H1 (cell line): ENCODE data around the gene SOCS6. TPM values are rescaled to one million over a fixed set of nuclear protein-coding genes. Genes with fewer than 3 reads are reported as not detected.

Experiments
- CTCF ChIA-PET: fragments of 300-600 bp; sonication (Branson Sonifier 250); formaldehyde crosslinking; loops from one replicate; lab custom pipeline; 2021; ENCODE audit not compliant: partially characterized antibody; lab: Charles Lee
- POLR2A ChIA-PET: fragments of 300-600 bp; sonication (Branson Sonifier 250); formaldehyde crosslinking; loops from one replicate; lab custom pipeline; 2021; ENCODE audit warnings: inconsistent platforms; ENCODE audit not compliant: partially characterized antibody; lab: Charles Lee
- DNase-seq, 2 experiments: peaks; one replicate each; pipeline versions ENCODE4 v3.0.0 to v3.0.0-alpha.2; 2010 to 2022; ENCODE audit warnings: low spot score in 2 of 2, low read depth in 1 of 2, mixed read lengths in 1 of 2
- FAIRE-seq: peaks from 2 replicates; lab custom pipeline; 2011; peaks lifted over from hg19 to GRCh38; lab: Jason Lieb, UNC
- H2AFZ ChIP-seq: 2 replicates; pipeline ENCODE4 v1.8.1; 2012; ENCODE audit warnings: low read length, inconsistent platforms
- H2AK5ac ChIP-seq: 2 replicates; pipeline ENCODE4 v1.6.1; 2013; ENCODE audit warnings: low read depth, low read length
- H2BK120ac ChIP-seq: replicated peaks from 2 replicates; pipeline ENCODE3; 2013; ENCODE audit warnings: low read depth, low read length, inconsistent platforms
- H2BK12ac ChIP-seq: 2 replicates; pipeline ENCODE4 v1.6.1; 2013; ENCODE audit warnings: low read depth, low read length
- H2BK15ac ChIP-seq: 2 replicates; pipeline ENCODE4 v1.6.1; 2013; ENCODE audit warnings: low read length
- H2BK20ac ChIP-seq: 2 replicates; pipeline ENCODE4 v1.6.1; 2013; ENCODE audit warnings: low read length
- H2BK5ac ChIP-seq: 2 replicates; pipeline ENCODE4 v1.6.1; 2013; ENCODE audit warnings: low read depth, low read length
- H3K14ac ChIP-seq: 2 replicates; pipeline ENCODE4 v1.6.1; 2013; ENCODE audit warnings: inconsistent platforms; ENCODE audit not compliant: insufficient read length
- H3K18ac ChIP-seq: 2 replicates; pipeline ENCODE4 v1.6.1; 2013; ENCODE audit warnings: low read length; ENCODE audit errors: extremely low read depth
- H3K23ac ChIP-seq: 2 replicates; pipeline ENCODE4 v1.6.1; 2013; ENCODE audit warnings: inconsistent platforms; ENCODE audit not compliant: insufficient read length
- H3K23me2 ChIP-seq: 2 replicates; pipeline ENCODE4 v1.6.1; 2013; ENCODE audit warnings: low read depth, low read length
- H3K27ac ChIP-seq: 2 replicates; pipeline ENCODE4 v1.6.1; 2011; ENCODE audit warnings: low read depth, low read length, inconsistent platforms
- H3K27me3 ChIP-seq, 4 experiments: replicated peaks in 1 of 4; 1 replicate in 1 of 4; 2 replicates in 3 of 4; pipeline versions ENCODE4 v1.6.1 to v1.8.1; 2011 to 2013; ENCODE audit warnings: low read length in 3 of 4, mild to moderate bottlenecking in 3 of 4, inconsistent platforms in 2 of 4, mixed read lengths in 2 of 4, moderate library complexity in 1 of 4; ENCODE audit not compliant: control insufficient read depth in 3 of 4, insufficient read depth in 3 of 4; ENCODE audit errors: extremely low read depth in 1 of 4
- H3K36me3 ChIP-seq, 4 experiments: 2 replicates each; pipeline versions ENCODE4 v1.6.1 to v1.8.1; 2011 to 2013; ENCODE audit warnings: mild to moderate bottlenecking in 4 of 4, low read length in 3 of 4, moderate library complexity in 2 of 4, control low read depth in 1 of 4, inconsistent platforms in 1 of 4; ENCODE audit not compliant: insufficient read depth in 4 of 4, control insufficient read depth in 2 of 4
- H3K4ac ChIP-seq: replicated peaks from 2 replicates; pipeline ENCODE3; 2013; ENCODE audit warnings: low read length, low read depth, mixed read lengths, inconsistent platforms; ENCODE audit not compliant: insufficient read length
- H3K4me1 ChIP-seq, 4 experiments: replicated peaks in 1 of 4; 1 replicate in 1 of 4; 2 replicates in 3 of 4; pipeline versions ENCODE4 v1.6.1 to v1.8.1; 2011 to 2013; ENCODE audit warnings: low read length in 3 of 4, inconsistent platforms in 2 of 4, mixed read lengths in 1 of 4; ENCODE audit not compliant: insufficient read depth in 4 of 4, control insufficient read depth in 3 of 4
- H3K4me2 ChIP-seq, 2 experiments: 2 replicates each; pipeline versions ENCODE4 v1.6.1 to v1.8.1; 2011 to 2013; ENCODE audit warnings: low read depth in 2 of 2, low read length in 2 of 2, control low read depth in 1 of 2, inconsistent platforms in 1 of 2, mild to moderate bottlenecking in 1 of 2; ENCODE audit not compliant: insufficient read depth in 1 of 2
- H3K4me3 ChIP-seq, 4 experiments: fragments of 200-600, 300-600 bp in 1 of 4; sonication (generic), shearing (Covaris generic), sonication (Bioruptor Twin) in 1 of 4; 2 replicates each; pipeline versions ENCODE4 v1.5.1 to v1.8.1; 2011 to 2016; ENCODE audit warnings: low read length in 4 of 4, low read depth in 3 of 4, control low read depth in 2 of 4, inconsistent platforms in 2 of 4, mild to moderate bottlenecking in 2 of 4, mixed read lengths in 1 of 4, moderate library complexity in 1 of 4; ENCODE audit not compliant: insufficient read depth in 2 of 4; ENCODE audit errors: extremely low read depth in 1 of 4
- H3K56ac ChIP-seq: replicated peaks from 2 replicates; pipeline ENCODE3; 2013; ENCODE audit warnings: low read depth, mild to moderate bottlenecking, mixed read lengths, low read length, inconsistent platforms; ENCODE audit not compliant: insufficient read length
- H3K79me1 ChIP-seq: 2 replicates; pipeline ENCODE4 v1.6.1; 2013; ENCODE audit warnings: low read depth, low read length, control low read depth
- H3K79me2 ChIP-seq, 2 experiments: 2 replicates each; pipeline versions ENCODE4 v1.6.1 to v1.8.1; 2012 to 2013; ENCODE audit warnings: low read length in 2 of 2, mild to moderate bottlenecking in 2 of 2, inconsistent platforms in 1 of 2; ENCODE audit not compliant: insufficient read depth in 2 of 2, control insufficient read depth in 1 of 2
- H3K9ac ChIP-seq, 4 experiments: replicated peaks in 1 of 4; 1 replicate in 1 of 4; 2 replicates in 3 of 4; pipeline versions ENCODE4 v1.6.1 to v1.8.1; 2011 to 2013; ENCODE audit warnings: low read depth in 3 of 4, low read length in 3 of 4, control low read depth in 2 of 4, mild to moderate bottlenecking in 2 of 4, moderate library complexity in 2 of 4, inconsistent platforms in 1 of 4; ENCODE audit errors: extremely low read depth in 1 of 4
- H3K9me3 ChIP-seq, 2 experiments: 2 replicates each; pipeline versions ENCODE4 v1.6.1 to v1.8.1; 2012 to 2013; ENCODE audit warnings: mild to moderate bottlenecking in 2 of 2, moderate library complexity in 2 of 2, control low read depth in 1 of 2, inconsistent platforms in 1 of 2, low read depth in 1 of 2, low read length in 1 of 2, mixed read lengths in 1 of 2; ENCODE audit not compliant: insufficient read depth in 2 of 2
- H4K20me1 ChIP-seq, 2 experiments: replicated peaks in 1 of 2; 2 replicates each; pipeline versions ENCODE3 to v1.8.1; 2011 to 2013; ENCODE audit warnings: inconsistent platforms in 2 of 2, low read length in 2 of 2, mild to moderate bottlenecking in 1 of 2; ENCODE audit not compliant: insufficient read depth in 2 of 2, control insufficient read depth in 1 of 2
- H4K5ac ChIP-seq: 2 replicates; pipeline ENCODE4 v1.6.1; 2013; ENCODE audit warnings: low read length, low read depth, mixed read lengths, inconsistent platforms; ENCODE audit not compliant: insufficient read length
- H4K8ac ChIP-seq: 2 replicates; pipeline ENCODE4 v1.8.0; 2013; ENCODE audit warnings: mild to moderate bottlenecking, moderate library complexity, low read length, inconsistent platforms; ENCODE audit not compliant: insufficient read depth; ENCODE audit errors: extremely low read depth
- H4K91ac ChIP-seq: replicated peaks from 2 replicates; pipeline ENCODE3; 2013; ENCODE audit warnings: low read length, mixed read lengths, inconsistent platforms; ENCODE audit not compliant: insufficient read length
- RXRA ChIP-seq: IDR thresholded peaks from 2 replicates; pipeline ENCODE4 v1.6.1; 2011; ENCODE audit warnings: low read depth, mild to moderate bottlenecking, low read length, moderate library complexity; ENCODE audit not compliant: insufficient read depth
- WGBS, 2 experiments: shearing (Covaris generic) in 1 of 2; methylation state at CpG; one replicate each; pipeline versions ENCODE4 v1.1.6 to v1.1.7; 2013 to 2015; ENCODE audit warnings: low lambda C conversion rate in 2 of 2, mixed read lengths in 2 of 2, inconsistent platforms in 1 of 2, low coverage in 1 of 2, missing lambda C conversion rate in 1 of 2; ENCODE audit not compliant: insufficient replicate concordance in 2 of 2, insufficient coverage in 1 of 2, insufficient read length in 1 of 2; ENCODE audit errors: extremely low coverage in 1 of 2, missing lambda C conversion rate in 1 of 2; 5-methylcytosine and 5-hydroxymethylcytosine counted together
- polyA plus RNA-seq, 7 experiments: library from polyadenylated mRNA; depleted of rRNA in 3 of 7; stranded (reverse) in 5 of 7; unstranded in 2 of 7; fragments of >200 nt in 5 of 7; fragments of 200-250 nt in 2 of 7; gene quantifications; 1 replicate in 5 of 7; 2 replicates in 1 of 7; 4 replicates in 1 of 7; pipeline versions ENCODE4 v1.2.1 to v1.2.3, GENCODE V29; 2011 to 2013; ENCODE audit warnings: missing spikeins in 2 of 7, mixed read lengths in 2 of 7
- total RNA-seq: library from RNA; stranded (reverse); fragmentation: NEBNext Ultra II Directional; extraction: Animal tissue kit (Norgen Biotek cat#: 25700); gene quantifications from 2 replicates; pipeline ENCODE4 v1.2.1, GENCODE V29; 2021
- TF ChIP-seq, protein P1 (sequence below), 3 experiments: IDR thresholded peaks; 1 replicate in 2 of 3; 2 replicates in 1 of 3; pipeline versions ENCODE4 v1.5.1 to v1.6.1; 2011; ENCODE audit warnings: low read length in 3 of 3, mild to moderate bottlenecking in 3 of 3, inconsistent platforms in 2 of 3, low read depth in 1 of 3, moderate library complexity in 1 of 3; ENCODE audit not compliant: insufficient read depth in 1 of 3; ENCODE audit errors: control extremely low read depth in 1 of 3

SOCS6 gene
- total and polyA plus RNA-seq, 2 of the 8 experiments (the other 6 are each of a cell fraction or from before 2014, with no cell fraction given): 9.1 to 22.9 TPM

GRCh38 chr18:70319187-70319586 lies 30.3 kb downstream of the SOCS6 start:
- no peak overlapping the region for H2AK5ac ChIP-seq
- no peak overlapping the region for H3K14ac ChIP-seq
- H3K4ac ChIP-seq: no peak overlapping the region
- H3K9ac ChIP-seq: no peak overlapping the region
- H2AFZ ChIP-seq: no peak overlapping the region
- DNase-seq: no peak
- H3K23ac ChIP-seq: no peak overlapping the region
- ChIA-PET POLR2A (interaction anchor here (0.6 kb wide), 1 partner anchor 1311 kb away, joined by 5 read pairs; no protein-coding TSS in a partner anchor), CTCF (interaction anchor here (0.8 to 1.4 kb wide), 3 partner anchors 13 to 136 kb away, joined by 3 to 6 read pairs (median 4); no protein-coding TSS in a partner anchor)
- no peak overlapping the region for H3K4me3 ChIP-seq
- WGBS, 2 experiments: 94% methylated on average over 4 of the region's 4 CpGs; no CpG with 5 or more reads in 1 of the 2 experiments
- H3K79me1 ChIP-seq: peaks cover 3% of the 10 kb centered on the region; the same call in 1 of the 2 replicates
- H3K18ac ChIP-seq: no peak overlapping the region
- no peak overlapping the region for H2BK20ac ChIP-seq
- no peak overlapping the region for H2BK5ac ChIP-seq
- H3K36me3 ChIP-seq: no peaks in the 10 kb centered on the region
- H3K9me3 ChIP-seq: no peaks in the 10 kb centered on the region
- no peaks in the 10 kb centered on the region for H3K27me3 ChIP-seq
- no peak overlapping the region for H2BK15ac ChIP-seq
- no peak overlapping the region for H4K91ac ChIP-seq
- H2BK12ac ChIP-seq: no peak overlapping the region
- no peak overlapping the region for H2BK120ac ChIP-seq
- peaks cover 0 to 3% (median 0%) of the 10 kb centered on the region in 4 experiments; a peak in 1 of 7 replicates for H3K4me1 ChIP-seq
- no peak overlapping the region for H4K5ac ChIP-seq
- no peak for TF ChIP-seq RXRA
- TF ChIP-seq, protein P1, sequence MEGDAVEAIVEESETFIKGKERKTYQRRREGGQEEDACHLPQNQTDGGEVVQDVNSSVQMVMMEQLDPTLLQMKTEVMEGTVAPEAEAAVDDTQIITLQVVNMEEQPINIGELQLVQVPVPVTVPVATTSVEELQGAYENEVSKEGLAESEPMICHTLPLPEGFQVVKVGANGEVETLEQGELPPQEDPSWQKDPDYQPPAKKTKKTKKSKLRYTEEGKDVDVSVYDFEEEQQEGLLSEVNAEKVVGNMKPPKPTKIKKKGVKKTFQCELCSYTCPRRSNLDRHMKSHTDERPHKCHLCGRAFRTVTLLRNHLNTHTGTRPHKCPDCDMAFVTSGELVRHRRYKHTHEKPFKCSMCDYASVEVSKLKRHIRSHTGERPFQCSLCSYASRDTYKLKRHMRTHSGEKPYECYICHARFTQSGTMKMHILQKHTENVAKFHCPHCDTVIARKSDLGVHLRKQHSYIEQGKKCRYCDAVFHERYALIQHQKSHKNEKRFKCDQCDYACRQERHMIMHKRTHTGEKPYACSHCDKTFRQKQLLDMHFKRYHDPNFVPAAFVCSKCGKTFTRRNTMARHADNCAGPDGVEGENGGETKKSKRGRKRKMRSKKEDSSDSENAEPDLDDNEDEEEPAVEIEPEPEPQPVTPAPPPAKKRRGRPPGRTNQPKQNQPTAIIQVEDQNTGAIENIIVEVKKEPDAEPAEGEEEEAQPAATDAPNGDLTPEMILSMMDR (IDR thresholded peaks at IDR 0.05; ENCODE audit: control extremely low read depth in 1 of 3, insufficient read depth in 1 of 3, low read depth in 1 of 3, low read length in 3 of 3): no peak
- no peak overlapping the region for H3K27ac ChIP-seq
- H3K4me2 ChIP-seq: no peak overlapping the region
- peaks cover 0 to 83% of the 10 kb centered on the region in 2 experiments; a peak in 3 of 4 replicates for H3K79me2 ChIP-seq
- H4K8ac ChIP-seq: no peak overlapping the region
- peaks cover 0 to 1% of the 10 kb centered on the region in 2 experiments for H4K20me1 ChIP-seq
- no peaks in the 10 kb centered on the region for H3K23me2 ChIP-seq
- FAIRE-seq: no peak
- no peak overlapping the region for H3K56ac ChIP-seq
